ENCODE measurements around the gene POU2F1.

DNA sequence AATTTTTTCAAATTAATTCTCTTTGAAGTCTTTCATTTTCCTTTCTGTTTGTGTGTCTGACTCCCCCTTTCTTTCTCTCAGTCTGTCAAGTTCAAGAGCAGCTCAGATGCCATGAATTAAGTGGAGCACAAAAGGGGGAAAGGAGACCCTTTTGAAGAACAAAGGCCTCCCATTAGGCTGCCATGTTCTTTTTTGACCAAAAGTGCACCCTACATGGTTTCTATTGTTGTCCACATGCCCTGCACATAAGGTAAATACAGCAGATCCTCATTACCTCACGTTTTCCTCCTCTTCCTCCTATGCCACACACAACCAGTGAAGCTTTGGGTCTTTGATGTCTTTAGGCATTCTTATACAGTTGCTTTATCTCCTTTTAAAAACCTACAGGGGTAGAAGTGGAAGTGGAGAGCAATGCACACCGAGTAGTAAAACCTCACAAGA is 47.7 kb downstream of the POU2F1 start:
- no peak for TF ChIP-seq EZH2 (IDR thresholded peaks at IDR 0.05; ENCODE audit: borderline replicate concordance, low read depth, low read length, poor library complexity, severe bottlenecking)
- TF ChIP-seq, protein P1, sequence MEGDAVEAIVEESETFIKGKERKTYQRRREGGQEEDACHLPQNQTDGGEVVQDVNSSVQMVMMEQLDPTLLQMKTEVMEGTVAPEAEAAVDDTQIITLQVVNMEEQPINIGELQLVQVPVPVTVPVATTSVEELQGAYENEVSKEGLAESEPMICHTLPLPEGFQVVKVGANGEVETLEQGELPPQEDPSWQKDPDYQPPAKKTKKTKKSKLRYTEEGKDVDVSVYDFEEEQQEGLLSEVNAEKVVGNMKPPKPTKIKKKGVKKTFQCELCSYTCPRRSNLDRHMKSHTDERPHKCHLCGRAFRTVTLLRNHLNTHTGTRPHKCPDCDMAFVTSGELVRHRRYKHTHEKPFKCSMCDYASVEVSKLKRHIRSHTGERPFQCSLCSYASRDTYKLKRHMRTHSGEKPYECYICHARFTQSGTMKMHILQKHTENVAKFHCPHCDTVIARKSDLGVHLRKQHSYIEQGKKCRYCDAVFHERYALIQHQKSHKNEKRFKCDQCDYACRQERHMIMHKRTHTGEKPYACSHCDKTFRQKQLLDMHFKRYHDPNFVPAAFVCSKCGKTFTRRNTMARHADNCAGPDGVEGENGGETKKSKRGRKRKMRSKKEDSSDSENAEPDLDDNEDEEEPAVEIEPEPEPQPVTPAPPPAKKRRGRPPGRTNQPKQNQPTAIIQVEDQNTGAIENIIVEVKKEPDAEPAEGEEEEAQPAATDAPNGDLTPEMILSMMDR (conservative IDR thresholded peaks at IDR 0.05; ENCODE audit: low read depth, low read length), result no peak
